ENCODE data around the gene ST6GALNAC6. TPM values are rescaled to one million over a fixed set of nuclear protein-coding genes. Genes with fewer than 3 reads are reported as not detected.

ST6GALNAC6 gene
- total RNA-seq, 1 donor: 53.2 TPM

- Histone ChIP-seq H3K27ac (ENCODE audit: low read depth, low read length) (no peak overlapping the region), H3K4me1 (ENCODE audit: insufficient read depth, low read length) (peaks cover 48% of the 10 kb centered on the region), H3K27me3 (ENCODE audit: insufficient read depth, low read length) (no peaks in the 10 kb centered on the region), H3K36me3 (ENCODE audit: insufficient read depth, low read length) (peaks cover 53% of the 10 kb centered on the region), H4K20me1 (ENCODE audit: insufficient read depth, low read length) (peaks cover 25% of the 10 kb centered on the region), H3K9me3 (ENCODE audit: low read depth, low read length) (peaks cover 7% of the 10 kb centered on the region), H3K4me3 (ENCODE audit: insufficient read depth, low read length) (peak overlapping the region; percentile 17), H3K4me2 (ENCODE audit: insufficient read depth, low read length) (peak overlapping the region; percentile 21), H2AFZ (ENCODE audit: low read length) (no peak overlapping the region), H3K79me2 (ENCODE audit: insufficient read depth, low read length) (peaks cover 92% of the 10 kb centered on the region)
- TF ChIP-seq, protein P1, sequence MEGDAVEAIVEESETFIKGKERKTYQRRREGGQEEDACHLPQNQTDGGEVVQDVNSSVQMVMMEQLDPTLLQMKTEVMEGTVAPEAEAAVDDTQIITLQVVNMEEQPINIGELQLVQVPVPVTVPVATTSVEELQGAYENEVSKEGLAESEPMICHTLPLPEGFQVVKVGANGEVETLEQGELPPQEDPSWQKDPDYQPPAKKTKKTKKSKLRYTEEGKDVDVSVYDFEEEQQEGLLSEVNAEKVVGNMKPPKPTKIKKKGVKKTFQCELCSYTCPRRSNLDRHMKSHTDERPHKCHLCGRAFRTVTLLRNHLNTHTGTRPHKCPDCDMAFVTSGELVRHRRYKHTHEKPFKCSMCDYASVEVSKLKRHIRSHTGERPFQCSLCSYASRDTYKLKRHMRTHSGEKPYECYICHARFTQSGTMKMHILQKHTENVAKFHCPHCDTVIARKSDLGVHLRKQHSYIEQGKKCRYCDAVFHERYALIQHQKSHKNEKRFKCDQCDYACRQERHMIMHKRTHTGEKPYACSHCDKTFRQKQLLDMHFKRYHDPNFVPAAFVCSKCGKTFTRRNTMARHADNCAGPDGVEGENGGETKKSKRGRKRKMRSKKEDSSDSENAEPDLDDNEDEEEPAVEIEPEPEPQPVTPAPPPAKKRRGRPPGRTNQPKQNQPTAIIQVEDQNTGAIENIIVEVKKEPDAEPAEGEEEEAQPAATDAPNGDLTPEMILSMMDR (IDR thresholded peaks at IDR 0.05; ENCODE audit: extremely low read depth, low read depth, low read length): no peak
- DNase-seq (ENCODE audit: insufficient read length, low spot score, missing footprints): peak; percentile 35
Measured at GRCh38 chr9:127850286-127850830, 49.0 kb downstream of the ST6GALNAC6 start.

DNA sequence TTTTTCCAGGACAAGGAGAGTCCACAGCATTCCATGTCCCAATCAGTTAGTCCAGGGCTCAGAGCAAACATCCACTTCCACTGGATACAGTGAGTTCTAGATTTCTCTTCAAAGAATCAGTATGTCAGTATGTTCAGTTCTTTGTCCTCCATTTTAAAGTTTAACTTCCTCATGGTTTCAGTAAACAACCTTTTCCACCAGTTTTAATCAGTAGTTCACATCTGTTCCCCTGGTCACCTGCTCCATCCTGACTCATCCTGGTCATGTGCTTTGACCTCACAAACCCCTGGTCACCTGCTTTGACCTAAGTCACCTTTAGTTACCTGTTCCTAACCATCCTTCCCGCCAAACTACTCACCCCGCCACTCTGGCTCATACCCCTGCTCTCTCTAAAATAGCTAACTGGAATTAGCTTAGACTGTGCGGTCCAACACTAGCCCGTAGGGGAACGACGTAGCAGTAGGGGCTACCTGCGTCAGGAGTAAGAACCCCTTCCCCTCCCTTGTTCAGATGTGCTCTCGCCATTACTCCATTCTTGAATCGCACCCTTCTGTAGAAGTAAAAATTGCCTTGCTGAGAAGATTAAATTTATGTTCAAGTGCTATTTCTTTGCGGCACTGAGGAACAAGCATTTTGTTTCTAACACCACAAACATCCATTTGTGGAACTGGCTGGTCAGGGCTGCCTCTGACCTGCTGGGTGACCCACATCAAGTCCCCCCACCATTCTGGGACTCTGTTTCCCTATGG lies 50.5 kb downstream of the ST6GALNAC6 start:
- Histone ChIP-seq H3K4me1 (ENCODE audit: insufficient read depth, low read length) (peaks cover 58% of the 10 kb centered on the region), H3K4me3 (ENCODE audit: insufficient read depth, low read length) (no peak overlapping the region), H4K20me1 (ENCODE audit: insufficient read depth, low read length) (peaks cover 24% of the 10 kb centered on the region), H3K4me2 (ENCODE audit: insufficient read depth, low read length) (no peak overlapping the region), H3K27me3 (ENCODE audit: insufficient read depth, low read length) (no peaks in the 10 kb centered on the region), H3K36me3 (ENCODE audit: insufficient read depth, low read length) (peaks cover 53% of the 10 kb centered on the region), H3K27ac (ENCODE audit: low read depth, low read length) (no peak overlapping the region), H3K9me3 (ENCODE audit: low read depth, low read length) (peaks cover 7% of the 10 kb centered on the region), H3K79me2 (ENCODE audit: insufficient read depth, low read length) (peaks cover 97% of the 10 kb centered on the region), H2AFZ (ENCODE audit: low read length) (no peak overlapping the region)
- no peak for DNase-seq (ENCODE audit: insufficient read length, low spot score, missing footprints)
- TF ChIP-seq, protein P1 (IDR thresholded peaks at IDR 0.05; ENCODE audit: extremely low read depth, low read depth, low read length): no peak

DNA sequence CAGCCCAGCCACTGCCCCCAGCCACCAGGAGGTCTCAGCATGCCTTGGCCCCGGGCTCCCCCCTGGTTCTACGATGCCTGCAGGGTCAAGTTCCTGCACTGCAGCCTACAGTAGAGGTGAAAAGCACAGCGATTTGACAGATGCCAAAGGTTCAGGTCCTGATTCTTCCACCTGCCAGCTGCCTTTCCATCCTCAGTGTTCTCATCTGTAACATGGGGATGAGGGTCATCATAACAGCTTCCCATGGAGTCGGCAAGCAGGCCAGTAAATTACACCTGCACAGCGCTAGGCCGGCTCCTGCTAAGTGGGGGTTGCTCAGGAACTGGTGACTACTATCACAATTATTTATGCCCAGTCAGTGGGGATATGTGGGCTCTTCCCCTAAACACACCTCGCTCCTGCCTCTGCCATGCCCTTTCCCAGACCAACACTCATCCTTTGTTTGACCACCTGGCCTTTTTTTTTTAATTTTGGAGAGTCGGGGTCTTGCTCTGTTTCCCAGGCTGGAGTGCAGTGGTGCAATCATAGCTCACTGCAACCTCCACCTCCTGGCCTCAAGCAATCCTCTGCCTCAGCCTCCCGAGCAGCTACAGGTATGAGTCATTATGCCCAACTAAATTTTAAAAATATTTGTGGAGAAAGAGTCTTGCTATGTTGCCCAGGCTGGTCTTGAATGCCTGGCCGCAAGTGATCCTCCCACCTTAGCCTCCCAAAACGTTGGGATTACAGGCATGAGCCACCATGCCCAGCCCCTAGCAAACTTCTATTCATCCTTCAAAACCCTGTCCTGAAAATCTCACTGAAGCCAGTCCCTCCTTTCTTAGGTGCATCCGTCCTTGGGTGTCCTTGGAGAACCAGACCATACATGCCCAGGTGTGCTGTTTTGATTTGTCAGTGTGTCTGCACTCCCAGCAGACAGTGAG lies 51.3 kb downstream of the ST6GALNAC6 start:
- DNase-seq (ENCODE audit: insufficient read length, low spot score, missing footprints): peak; percentile 49
- Histone ChIP-seq H3K36me3 (ENCODE audit: insufficient read depth, low read length) (peaks cover 56% of the 10 kb centered on the region), H3K27ac (ENCODE audit: low read depth, low read length) (peak overlapping the region; percentile 67)

More for the DNA sequence above, 51.3 kb downstream of the ST6GALNAC6 start:
- Histone ChIP-seq H3K4me1 (ENCODE audit: insufficient read depth, low read length) (peaks cover 55% of the 10 kb centered on the region), H3K4me3 (ENCODE audit: insufficient read depth, low read length) (no peak overlapping the region), H3K27me3 (ENCODE audit: insufficient read depth, low read length) (no peaks in the 10 kb centered on the region), H3K9me3 (ENCODE audit: low read depth, low read length) (peaks cover 7% of the 10 kb centered on the region), H4K20me1 (ENCODE audit: insufficient read depth, low read length) (peaks cover 16% of the 10 kb centered on the region), H3K4me2 (ENCODE audit: insufficient read depth, low read length) (no peak overlapping the region), H2AFZ (ENCODE audit: low read length) (no peak overlapping the region), H3K79me2 (ENCODE audit: insufficient read depth, low read length) (peaks cover 92% of the 10 kb centered on the region)
- TF ChIP-seq, protein P1 (IDR thresholded peaks at IDR 0.05; ENCODE audit: extremely low read depth, low read depth, low read length): no peak

Data from osteoblast (primary cell).